Endothelial cell of umbilical vein (primary cell): Measurements from ENCODE around the gene IFT57.

ENCODE experiments used
- EZH2 ChIP-seq: IDR thresholded peaks from 2 replicates; pipeline ENCODE4 v1.6.1; 2012; ENCODE audit warnings: borderline replicate concordance, low read depth, mild to moderate bottlenecking, moderate library complexity, low read length, inconsistent platforms; ENCODE audit not compliant: severe bottlenecking
- MYC ChIP-seq: IDR thresholded peaks from one replicate; pipeline ENCODE4 v1.6.1; 2011; ENCODE audit warnings: mild to moderate bottlenecking, low read depth, low read length
- POLR2A ChIP-seq: IDR thresholded peaks from 2 replicates; pipeline ENCODE4 v1.6.1; 2012; ENCODE audit warnings: low read depth, mild to moderate bottlenecking, control low read depth, low read length
- POLR2AphosphoS5 ChIP-seq: IDR thresholded peaks from 2 replicates; pipeline ENCODE4 v1.6.1; 2012; ENCODE audit warnings: low read depth, mild to moderate bottlenecking, control low read depth, low read length, moderate library complexity; ENCODE audit not compliant: insufficient read depth
- TF ChIP-seq, protein P1 (sequence below), 2 donors: IDR thresholded peaks; 1 replicate in 1 of 2; 2 replicates in 1 of 2; pipeline ENCODE4 v1.5.1; 2011; ENCODE audit warnings: low read length in 2 of 2, mild to moderate bottlenecking in 2 of 2, moderate library complexity in 2 of 2, control low read depth in 1 of 2, inconsistent platforms in 1 of 2, low read depth in 1 of 2; ENCODE audit not compliant: insufficient read depth in 1 of 2; ENCODE audit errors: extremely low read depth in 1 of 2

DNA sequence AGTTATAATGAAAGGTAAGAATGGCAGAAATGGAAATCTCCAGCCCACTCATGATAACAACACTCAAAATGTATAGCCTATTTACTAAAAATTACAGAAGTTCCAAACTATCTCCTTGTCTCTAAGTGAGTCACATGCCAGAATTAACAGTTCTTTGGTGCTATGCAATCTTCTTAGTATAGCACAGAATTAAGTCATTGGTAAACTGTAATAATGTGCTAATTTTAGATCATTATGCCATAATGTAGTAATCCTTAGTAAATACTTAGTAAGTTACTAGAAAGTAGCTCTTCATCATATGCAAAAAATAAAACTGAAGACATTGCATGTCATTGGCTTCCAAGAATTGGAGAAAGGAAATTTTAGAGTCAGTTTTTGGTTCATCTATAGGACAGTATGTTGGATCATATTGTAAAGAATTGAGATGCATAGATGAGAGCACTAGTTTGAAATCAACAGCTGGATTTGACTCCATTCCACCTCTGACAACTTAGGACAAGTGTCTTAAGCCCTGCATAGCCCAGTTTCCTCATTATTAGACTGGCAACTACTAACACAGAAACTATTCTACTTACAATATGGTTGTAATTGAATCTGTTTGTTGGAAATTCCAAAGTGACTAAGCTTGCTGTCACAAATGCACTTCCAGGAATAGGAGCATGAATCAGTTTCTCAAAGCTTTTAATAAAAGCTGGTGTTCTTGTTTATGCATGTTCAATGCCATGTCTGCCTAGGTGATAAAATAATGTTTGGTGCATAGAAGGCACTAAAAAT lies 91.3 kb downstream of the IFT57 start:
- TF ChIP-seq, protein P1, sequence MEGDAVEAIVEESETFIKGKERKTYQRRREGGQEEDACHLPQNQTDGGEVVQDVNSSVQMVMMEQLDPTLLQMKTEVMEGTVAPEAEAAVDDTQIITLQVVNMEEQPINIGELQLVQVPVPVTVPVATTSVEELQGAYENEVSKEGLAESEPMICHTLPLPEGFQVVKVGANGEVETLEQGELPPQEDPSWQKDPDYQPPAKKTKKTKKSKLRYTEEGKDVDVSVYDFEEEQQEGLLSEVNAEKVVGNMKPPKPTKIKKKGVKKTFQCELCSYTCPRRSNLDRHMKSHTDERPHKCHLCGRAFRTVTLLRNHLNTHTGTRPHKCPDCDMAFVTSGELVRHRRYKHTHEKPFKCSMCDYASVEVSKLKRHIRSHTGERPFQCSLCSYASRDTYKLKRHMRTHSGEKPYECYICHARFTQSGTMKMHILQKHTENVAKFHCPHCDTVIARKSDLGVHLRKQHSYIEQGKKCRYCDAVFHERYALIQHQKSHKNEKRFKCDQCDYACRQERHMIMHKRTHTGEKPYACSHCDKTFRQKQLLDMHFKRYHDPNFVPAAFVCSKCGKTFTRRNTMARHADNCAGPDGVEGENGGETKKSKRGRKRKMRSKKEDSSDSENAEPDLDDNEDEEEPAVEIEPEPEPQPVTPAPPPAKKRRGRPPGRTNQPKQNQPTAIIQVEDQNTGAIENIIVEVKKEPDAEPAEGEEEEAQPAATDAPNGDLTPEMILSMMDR (IDR thresholded peaks at IDR 0.05; ENCODE audit: extremely low read depth in 1 of 2, insufficient read depth in 1 of 2, low read depth in 1 of 2, low read length in 2 of 2) = no peak
- TF ChIP-seq POLR2AphosphoS5 (no peak), POLR2A (no peak), MYC (no peak), EZH2 (no peak)
